Measurements from ENCODE around the gene CCSAP. TPM values are rescaled to one million over a fixed set of nuclear protein-coding genes. Genes with fewer than 3 reads are reported as not detected.
"Not testable (repeated sequence)": the region's sequence is repeated elsewhere in the genome, so short reads cannot be mapped to it uniquely, and the experiment has no call there.

CCSAP gene
- total RNA-seq, 2 donors from 2014 or later, result 2.6 to 3.7 TPM

GRCh38 chr1:229298420-229298819 is 44.4 kb downstream of the CCSAP start:
- no peak for ATAC-seq
- intact Hi-C loops (cut with DNase I), result no loop called here
- DNase-seq, result no peak

GRCh38 chr1:229297746-229298145 is 45.1 kb downstream of the CCSAP start:
- intact Hi-C loops (cut with DNase I), result no loop called here
- DNase-seq (no peak), ATAC-seq (no peak)

GRCh38 chr1:229296541-229296941 is 46.3 kb downstream of the CCSAP start:
- ATAC-seq (peak; percentile 81 to 90), DNase-seq (peak; percentile 43)
- intact Hi-C loops (cut with DNase I), result no loop called here

GRCh38 chr1:229295745-229296144 is 47.1 kb downstream of the CCSAP start:
- peak in 1 of 2 donors; percentile 31 for ATAC-seq
- intact Hi-C loops (cut with DNase I), result no loop called here
- DNase-seq, result no peak

- DNase-seq (no peak), ATAC-seq (no peak)
- intact Hi-C loops (cut with DNase I), result no loop called here
Measured at GRCh38 chr1:229293528-229294204, 49.2 kb downstream of the CCSAP start.

- intact Hi-C loops (cut with DNase I); ATAC-seq; DNase-seq: not testable (repeated sequence)
Measured at GRCh38 chr1:229291686-229292085, 51.2 kb downstream of the CCSAP start.

- DNase-seq (no peak), ATAC-seq (no peak)
- intact Hi-C loops (cut with DNase I), result no loop called here
Measured at GRCh38 chr1:229288516-229288915, 54.3 kb downstream of the CCSAP start.

- DNase-seq (no peak), ATAC-seq (no peak)
- intact Hi-C loops (cut with DNase I), result no loop called here
Measured at GRCh38 chr1:229287267-229287666, 55.6 kb downstream of the CCSAP start.

GRCh38 chr1:229286099-229286766 is 56.6 kb downstream of the CCSAP start:
- intact Hi-C loops (cut with DNase I), result no loop called here
- DNase-seq, result no peak
- no peak for ATAC-seq

- intact Hi-C loops (cut with DNase I), result no loop called here
- peak in 1 of 2 donors; percentile 24 for ATAC-seq
- DNase-seq, result no peak
Measured at GRCh38 chr1:229285440-229285839, 57.4 kb downstream of the CCSAP start.

GRCh38 chr1:229284887-229285286 is 58.0 kb downstream of the CCSAP start:
- no peak for DNase-seq

GRCh38 chr1:229283183-229283611 is 59.6 kb downstream of the CCSAP start:
- DNase-seq (no peak), ATAC-seq (peak; percentile 54 to 78)
- intact Hi-C loops (cut with DNase I), result no loop called here

More at GRCh38 chr1:229284887-229285286, 58.0 kb downstream of the CCSAP start:
- intact Hi-C loops (cut with DNase I), result no loop called here
- ATAC-seq, result no peak

GRCh38 chr1:229282295-229282823 is 60.5 kb downstream of the CCSAP start:
- no peak for DNase-seq
- ATAC-seq, result no peak
- intact Hi-C loops (cut with DNase I), result no loop called here

- intact Hi-C loops (cut with DNase I), result no loop called here
Measured at GRCh38 chr1:229281339-229281926, 61.4 kb downstream of the CCSAP start.

GRCh38 chr1:229280921-229281320 is 61.9 kb downstream of the CCSAP start:
- DNase-seq (no peak), ATAC-seq (no peak)
- intact Hi-C loops (cut with DNase I), result no loop called here

More at GRCh38 chr1:229281339-229281926, 61.4 kb downstream of the CCSAP start:
- DNase-seq, result no peak
- ATAC-seq, result no peak

GRCh38 chr1:229280037-229280828 is 62.6 kb downstream of the CCSAP start:
- intact Hi-C loops (cut with DNase I), result no loop called here
- DNase-seq (no peak), ATAC-seq (no peak)

GRCh38 chr1:229279242-229279641 is 63.6 kb downstream of the CCSAP start:
- intact Hi-C loops (cut with DNase I), result no loop called here

GRCh38 chr1:229278120-229278741 is 64.6 kb downstream of the CCSAP start:
- intact Hi-C loops (cut with DNase I), result no loop called here

More at GRCh38 chr1:229279242-229279641, 63.6 kb downstream of the CCSAP start:
- ATAC-seq, result no peak
- no peak for DNase-seq

GRCh38 chr1:229275005-229275404 is 67.8 kb downstream of the CCSAP start:
- DNase-seq (no peak), ATAC-seq (no peak)
- intact Hi-C loops (cut with DNase I), result no loop called here

More at GRCh38 chr1:229278120-229278741, 64.6 kb downstream of the CCSAP start:
- ATAC-seq (no peak), DNase-seq (no peak)
